Measurements from ENCODE around the gene ADAMTSL5.
"Not testable (repeated sequence)": the region's sequence is repeated elsewhere in the genome, so short reads cannot be mapped to it uniquely, and the experiment has no call there.

Gene ADAMTSL5

GRCh38 chr19:1512671-1513498, at the start of gene ADAMTSL5:
Gene ADAMTSL5 (minus strand): TSS chr19:1513019. CDS start chr19:1510943, 2,076 bp downstream.
- in situ Hi-C loops (cut with MboI; ENCODE audit: low sequenced_read_pairs) = no loop called here

- in situ Hi-C loops (cut with MboI; ENCODE audit: low sequenced_read_pairs) = no loop called here
These were observed 48.5 kb upstream of the ADAMTSL5 start for GRCh38 chr19:1561236-1561842.

- in situ Hi-C loops (cut with MboI; ENCODE audit: low sequenced_read_pairs) = no loop called here
These were observed 47.6 kb upstream of the ADAMTSL5 start for GRCh38 chr19:1560286-1560882.

GRCh38 chr19:1558552-1558951, 45.7 kb upstream of the ADAMTSL5 start:
- in situ Hi-C loops (cut with MboI; ENCODE audit: low sequenced_read_pairs) = no loop called here

- in situ Hi-C loops (cut with MboI; ENCODE audit: low sequenced_read_pairs) = no loop called here
These were observed 43.7 kb upstream of the ADAMTSL5 start for GRCh38 chr19:1556390-1557070.

GRCh38 chr19:1555487-1556389, 42.9 kb upstream of the ADAMTSL5 start:
- in situ Hi-C loops (cut with MboI; ENCODE audit: low sequenced_read_pairs) = no loop called here

- in situ Hi-C loops (cut with MboI; ENCODE audit: low sequenced_read_pairs) = no loop called here
These were observed 42.1 kb upstream of the ADAMTSL5 start for GRCh38 chr19:1554968-1555367.

- in situ Hi-C loops (cut with MboI; ENCODE audit: low sequenced_read_pairs) = no loop called here
These were observed 40.6 kb upstream of the ADAMTSL5 start for GRCh38 chr19:1553415-1553814.

GRCh38 chr19:1551068-1552040, 38.5 kb upstream of the ADAMTSL5 start:
- in situ Hi-C loops (cut with MboI; ENCODE audit: low sequenced_read_pairs) = no loop called here

GRCh38 chr19:1549332-1549945, 36.6 kb upstream of the ADAMTSL5 start:
- in situ Hi-C loops (cut with MboI; ENCODE audit: low sequenced_read_pairs) = no loop called here

- in situ Hi-C loops (cut with MboI; ENCODE audit: low sequenced_read_pairs) = no loop called here
These were observed 27.6 kb upstream of the ADAMTSL5 start for GRCh38 chr19:1540365-1540925.

GRCh38 chr19:1539749-1540148, 26.9 kb upstream of the ADAMTSL5 start:
- in situ Hi-C loops (cut with MboI; ENCODE audit: low sequenced_read_pairs) = not testable (repeated sequence)

- in situ Hi-C loops (cut with MboI; ENCODE audit: low sequenced_read_pairs) = no loop called here
These were observed 26.2 kb upstream of the ADAMTSL5 start for GRCh38 chr19:1538978-1539377.

GRCh38 chr19:1535699-1536098, 22.9 kb upstream of the ADAMTSL5 start:
- in situ Hi-C loops (cut with MboI; ENCODE audit: low sequenced_read_pairs) = not testable (repeated sequence)

GRCh38 chr19:1534972-1535371, 22.2 kb upstream of the ADAMTSL5 start:
- in situ Hi-C loops (cut with MboI; ENCODE audit: low sequenced_read_pairs) = no loop called here

- in situ Hi-C loops (cut with MboI; ENCODE audit: low sequenced_read_pairs) = no loop called here
These were observed 20.8 kb upstream of the ADAMTSL5 start for GRCh38 chr19:1533510-1534150.

GRCh38 chr19:1532003-1532402, 19.2 kb upstream of the ADAMTSL5 start:
- in situ Hi-C loops (cut with MboI; ENCODE audit: low sequenced_read_pairs) = no loop called here

- in situ Hi-C loops (cut with MboI; ENCODE audit: low sequenced_read_pairs) = no loop called here
These were observed 18.8 kb upstream of the ADAMTSL5 start for GRCh38 chr19:1531587-1531986.
